Ovary (tissue), 9 donors: ENCODE measurements around the gene TRAF3. TPM values are rescaled to one million over a fixed set of nuclear protein-coding genes. Genes with fewer than 3 reads are reported as not detected.
"Not testable (repeated sequence)": the region's sequence is repeated elsewhere in the genome, so short reads cannot be mapped to it uniquely, and the experiment has no call there.

Experiments used
- DNase-seq, 5 donors: peaks; one replicate each; pipeline ENCODE4 v3.0.0-alpha.2; 2019 to 2020
- H3K27ac ChIP-seq, 2 donors: fragments of 200-600 bp; one replicate each; pipeline versions ENCODE4 v1.5.1 to v1.8.0; 2019 to 2022
- H3K27me3 ChIP-seq: fragments of 200-600 bp; one replicate; pipeline ENCODE4 v1.8.0; 2022
- H3K36me3 ChIP-seq: fragments of 200-600 bp; sonication (generic); one replicate; pipeline ENCODE4 v1.5.1; 2019
- H3K4me1 ChIP-seq: one replicate; pipeline ENCODE4 v1.8.1; 2013; ENCODE audit warnings: mild to moderate bottlenecking, moderate library complexity; ENCODE audit not compliant: insufficient read depth
- H3K4me3 ChIP-seq: fragments of 200-600 bp; sonication (generic); one replicate; pipeline ENCODE4 v1.5.1; 2017
- H3K9me3 ChIP-seq, 2 donors: fragments of 200-600 bp in 1 of 2; sonication (generic) in 1 of 2; one replicate each; pipeline versions ENCODE4 v1.5.1 to v1.8.1; 2013 to 2019; ENCODE audit warnings: mild to moderate bottlenecking in 1 of 2, moderate library complexity in 1 of 2
- CTCF ChIP-seq, 3 donors: fragments of 450-650 bp in 2 of 3; fragments of 200-600 bp in 1 of 3; IDR thresholded peaks; one replicate each; pipeline versions ENCODE4 v1.5.1 to v1.8.0; 2016 to 2022; ENCODE audit warnings: antibody characterized with exemption in 3 of 3, mild to moderate bottlenecking in 1 of 3
- EP300 ChIP-seq: sonication (generic); formaldehyde crosslinking; IDR thresholded peaks from one replicate; pipeline ENCODE4 v1.6.1; 2017; ENCODE audit warnings: antibody characterized with exemption
- POLR2A ChIP-seq: fragments of 450-650 bp; IDR thresholded peaks from one replicate; pipeline ENCODE4 v1.6.1; 2017; ENCODE audit warnings: antibody characterized with exemption, mild to moderate bottlenecking, moderate library complexity
- WGBS, 3 donors: extraction: QIAGEN DNeasy Blood & Tissue Kit in 1 of 3; methylation state at CpG; one replicate each; pipeline versions ENCODE4 v1.1.5 to v1.1.7; 2013 to 2017; 5-methylcytosine and 5-hydroxymethylcytosine counted together
- intact Hi-C, 4 donors: fragments of 100-400 bp; cut with DNase I; formaldehyde crosslinking; loops; one replicate each; pipeline versions ENCODE4 v1.11.0 to v1.15.1; 2022 to 2023
- polyA plus RNA-seq, 2 donors: library from polyadenylated mRNA; stranded (reverse); fragments of 200-250 nt in 1 of 2; fragments of 350-450 nt in 1 of 2; fragmentation: Illumina TruSeq in 1 of 2; extraction: RNeasy Lipid Tissue Mini Kit (QIAGEN cat#74804) in 1 of 2; gene quantifications; one replicate each; pipeline ENCODE4 v1.2.3, GENCODE V29; 2013 to 2014
- total RNA-seq, 7 donors: library from RNA; depleted of rRNA in 2 of 7; stranded (reverse); fragments of >200 nt in 2 of 7; fragmentation: NEBNext Ultra II Directional in 3 of 7; extraction: Animal tissue kit (Norgen Biotek cat#: 25700) in 3 of 7; gene quantifications; one replicate each; pipeline versions ENCODE4 v1.1.0 to v1.2.4, GENCODE V29; 2016 to 2023
- donor health status: DM: no; HTN: no; CAD: no; lungs with moderate emphysema.
- donor health status: DM: no; HTN: no; CAD: no.
- donor health status: Bipolar disorder and iron deficiency.
- donor health status: DM: yes; HTN: yes; CAD: no.
- donor health status: DM: no; HTN: no; CAD: no.
- donor health status: DM: yes; HTN: yes; CAD: no.

TRAF3 gene
- total and polyA plus RNA-seq, 9 donors = 2.9 to 17.0 (median 11.4) TPM

DNA sequence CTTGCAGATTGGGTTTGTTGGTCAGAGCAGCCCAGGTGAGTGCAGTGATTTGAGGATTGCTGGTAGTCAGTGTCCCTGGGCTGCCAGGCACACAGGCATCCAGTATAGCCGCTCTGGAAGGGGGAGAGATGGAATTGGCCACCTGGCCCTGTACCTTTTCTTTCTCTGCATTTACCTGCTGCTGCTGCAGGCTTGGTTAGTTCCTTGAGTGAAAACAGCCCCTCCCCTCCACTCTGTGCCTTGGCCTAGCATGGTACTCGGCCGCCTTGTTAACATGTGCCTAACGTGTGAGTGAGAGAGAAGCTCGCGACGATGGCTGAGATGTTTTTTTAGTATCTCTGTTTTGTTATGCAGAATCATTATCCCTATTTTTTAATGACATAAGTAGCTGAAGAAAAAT lies 95.9 kb downstream of the TRAF3 start:
- TF ChIP-seq CTCF (IDR thresholded peaks at IDR 0.05) = no peak
- no peak for TF ChIP-seq EP300
- no peak for TF ChIP-seq POLR2A
- Histone ChIP-seq H3K36me3 (no peaks in the 10 kb centered on the region), H3K27me3 (no peaks in the 10 kb centered on the region), H3K9me3 (no peaks in the 10 kb centered on the region), H3K4me3 (no peak overlapping the region), H3K27ac (no peak overlapping the region), H3K4me1 (no peaks in the 10 kb centered on the region)
- no peak for DNase-seq
- 77 to 88% (median 84%) methylated on average over 7 of the region's 7 CpGs for WGBS, 3 donors
- intact Hi-C loops = no loop called here

GRCh38 chr14:102873546-102874061 lies 96.4 kb downstream of the TRAF3 start:
- 63 to 81% (median 75%) methylated on average over 7 of the region's 7 CpGs for WGBS, 3 donors
- Histone ChIP-seq H3K27ac (no peak overlapping the region), H3K36me3 (no peaks in the 10 kb centered on the region), H3K27me3 (no peaks in the 10 kb centered on the region), H3K4me3 (no peak overlapping the region), H3K9me3 (no peaks in the 10 kb centered on the region), H3K4me1 (no peaks in the 10 kb centered on the region)
- no peak for DNase-seq
- TF ChIP-seq EP300 (no peak), CTCF (IDR thresholded peaks at IDR 0.05) (no peak), POLR2A (no peak)
- intact Hi-C loops = no loop called here

- Histone ChIP-seq H3K27ac (no peak overlapping the region), H3K36me3 (no peaks in the 10 kb centered on the region), H3K9me3 (no peaks in the 10 kb centered on the region), H3K27me3 (no peaks in the 10 kb centered on the region), H3K4me1 (no peaks in the 10 kb centered on the region), H3K4me3 (no peak overlapping the region)
- DNase-seq = no peak
- intact Hi-C loops = no loop called here
- 83 to 90% (median 88%) methylated on average over 2 of the region's 2 CpGs for WGBS, 3 donors
- TF ChIP-seq CTCF (IDR thresholded peaks at IDR 0.05) = no peak
- no peak for TF ChIP-seq EP300
- no peak for TF ChIP-seq POLR2A
These were observed 98.4 kb downstream of the TRAF3 start for GRCh38 chr14:102875652-102876051.

DNA sequence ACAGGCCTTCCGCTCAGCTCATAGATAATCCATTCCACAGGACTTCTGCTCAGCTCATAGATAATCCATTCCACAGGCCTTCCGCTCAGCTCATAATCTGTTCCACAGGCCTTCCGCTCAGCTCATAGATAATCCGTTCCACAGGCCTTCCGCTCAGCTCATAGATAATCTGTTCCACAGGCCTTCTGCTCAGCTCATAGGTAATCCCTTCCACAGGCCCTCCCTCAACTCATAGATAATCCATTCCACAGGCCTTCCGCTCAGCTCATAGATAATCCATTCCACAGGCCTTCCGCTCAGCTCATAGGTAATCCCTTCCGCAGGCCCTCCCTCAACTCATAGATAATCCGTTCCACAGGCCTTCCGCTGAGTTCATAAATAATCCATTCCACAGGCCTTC lies 100.3 kb downstream of the TRAF3 start:
- DNase-seq, H3K4me1 ChIP-seq, H3K36me3 ChIP-seq, H3K9me3 ChIP-seq, H3K27me3 ChIP-seq, intact Hi-C loops, H3K27ac ChIP-seq, H3K4me3 ChIP-seq: not testable (repeated sequence)
- 96 to 97% (median 97%) methylated on average over 10 of the region's 10 CpGs for WGBS, 3 donors

DNA sequence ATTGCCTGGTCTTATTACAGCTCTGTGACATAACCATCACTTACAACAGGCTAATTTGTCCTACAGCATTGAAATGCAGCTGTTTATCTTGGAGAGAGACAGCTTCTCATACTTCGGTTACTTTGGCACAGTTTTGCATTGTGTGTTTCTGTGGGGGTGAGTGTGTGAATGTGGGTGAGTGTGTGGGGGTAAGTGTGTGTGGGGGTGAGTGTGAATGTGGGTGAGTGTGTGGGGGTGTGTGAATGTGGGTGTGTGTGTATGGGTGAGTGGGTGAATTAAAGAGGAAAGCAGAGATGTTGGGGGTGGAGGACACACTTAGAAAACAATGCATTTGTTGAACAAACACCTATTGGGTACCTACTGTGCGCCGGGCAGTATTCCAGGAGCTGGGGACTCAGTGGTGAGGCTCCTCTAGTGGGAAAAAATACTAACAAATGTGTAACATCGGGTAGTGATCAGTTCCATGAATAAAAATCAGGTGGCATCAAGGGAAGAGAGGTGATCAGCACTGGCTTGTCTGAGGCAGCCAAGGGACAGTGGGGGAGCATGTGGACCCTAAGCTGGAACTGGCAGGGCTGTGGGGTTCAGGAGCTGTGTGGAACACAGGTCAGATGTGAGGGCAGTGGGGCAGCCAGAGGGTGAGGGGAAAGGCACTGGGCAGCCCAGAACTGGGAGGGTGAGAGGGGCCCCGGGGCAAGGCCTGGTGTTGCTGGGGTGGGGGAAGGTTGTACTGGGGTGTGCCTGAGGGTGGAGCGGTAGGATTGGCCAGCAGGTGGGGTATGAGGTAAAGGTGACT lies 101.1 kb downstream of the TRAF3 start:
- 79 to 85% (median 82%) methylated on average over 6 of the region's 6 CpGs for WGBS, 3 donors
- TF ChIP-seq CTCF (IDR thresholded peaks at IDR 0.05) (no peak), EP300 (no peak), POLR2A (no peak)
- no peaks in the 10 kb centered on the region for H3K9me3 ChIP-seq
- no peaks in the 10 kb centered on the region for H3K36me3 ChIP-seq
- no peaks in the 10 kb centered on the region for H3K27me3 ChIP-seq
- intact Hi-C loops = no loop called here
- no peaks in the 10 kb centered on the region for H3K4me1 ChIP-seq
- DNase-seq = no peak
- H3K4me3 ChIP-seq = no peak overlapping the region
- H3K27ac ChIP-seq = no peak overlapping the region
